WTC11 (cell line): ENCODE data around the gene CNOT8. TPM values are rescaled to one million over a fixed set of nuclear protein-coding genes. Genes with fewer than 3 reads are reported as not detected.

Source experiments
- ATAC-seq: fragments of 200-7000 bp; cut with Tn5 transposase; 2 replicates; pipeline ENCODE4 v1.10.0; 2021; ENCODE audit warnings: mild to moderate bottlenecking, moderate library complexity
- CTCF ChIA-PET: fragments of 300-600 bp; sonication (Branson Sonifier 250); formaldehyde crosslinking; loops from one replicate; lab custom pipeline; 2021; ENCODE audit warnings: antibody characterized with exemption; lab: Charles Lee
- POLR2A ChIA-PET: fragments of 350-600 bp; sonication (Branson Sonifier 250); formaldehyde crosslinking; loops from one replicate; lab custom pipeline; 2021; ENCODE audit warnings: antibody characterized with exemption; lab: Charles Lee
- DNase-seq: peaks from one replicate; pipeline ENCODE4 v3.0.0; 2021; ENCODE audit warnings: low spot score
- H3K27ac Mint-ChIP-seq: 2 replicates; pipeline ENCODE4 v1.8.0; 2021; ENCODE audit warnings: mixed read lengths
- H3K27me3 Mint-ChIP-seq: 2 replicates; pipeline ENCODE4 v1.8.0; 2021; ENCODE audit warnings: low read depth, mild to moderate bottlenecking, moderate library complexity, mixed read lengths
- H3K36me3 Mint-ChIP-seq: 2 replicates; pipeline ENCODE4 v1.8.0; 2021; ENCODE audit warnings: mixed read lengths
- H3K4me1 Mint-ChIP-seq: 2 replicates; pipeline ENCODE4 v1.8.0; 2022; ENCODE audit warnings: mixed read lengths
- H3K4me3 Mint-ChIP-seq: 2 replicates; pipeline ENCODE4 v1.8.0; 2021; ENCODE audit warnings: mild to moderate bottlenecking, moderate library complexity, mixed read lengths
- H3K9me3 Mint-ChIP-seq: 2 replicates; pipeline ENCODE4 v1.8.0; 2021; ENCODE audit warnings: mixed read lengths
- ATF2 ChIP-seq: sonication (generic); formaldehyde crosslinking; IDR thresholded peaks from 2 replicates; pipeline ENCODE4 v1.8.1; 2022; ENCODE audit warnings: low read depth, missing genetic modification reagents, borderline replicate concordance
- ATF3 ChIP-seq: sonication (generic); formaldehyde crosslinking; conservative IDR thresholded peaks from 2 replicates; pipeline ENCODE4 v1.8.1; 2022; ENCODE audit warnings: mild to moderate bottlenecking, missing genetic modification reagents
- FOXK1 ChIP-seq: sonication (generic); formaldehyde crosslinking; IDR thresholded peaks from 2 replicates; pipeline ENCODE4 v1.8.0; 2022; ENCODE audit warnings: mild to moderate bottlenecking, moderate library complexity, missing genetic modification reagents
- GABPB1 ChIP-seq: sonication (generic); formaldehyde crosslinking; IDR thresholded peaks from 2 replicates; pipeline ENCODE4 v1.8.1; 2023; ENCODE audit warnings: mild to moderate bottlenecking, missing genetic modification reagents
- HMGA2 ChIP-seq: fragments of 250-450 bp; sonication (Bioruptor Pico); IDR thresholded peaks from 2 replicates; pipeline ENCODE4 v1.4.0; 2021; ENCODE audit warnings: mild to moderate bottlenecking, moderate library complexity
- HMGXB4 ChIP-seq: sonication (generic); formaldehyde crosslinking; IDR thresholded peaks from 2 replicates; pipeline ENCODE4 v1.8.1; 2023; ENCODE audit warnings: mild to moderate bottlenecking, moderate library complexity, missing genetic modification reagents
- MXD4 ChIP-seq: fragments of 250-450 bp; sonication (Bioruptor Pico); IDR thresholded peaks from 2 replicates; pipeline ENCODE4 v1.8.0; 2021; ENCODE audit warnings: mild to moderate bottlenecking, moderate library complexity, borderline replicate concordance
- NFATC4 ChIP-seq: fragments of 250-450 bp; sonication (Bioruptor Pico); IDR thresholded peaks from 2 replicates; pipeline ENCODE4 v1.9.0; 2021; ENCODE audit warnings: mild to moderate bottlenecking
- NFE2L1 ChIP-seq: sonication (generic); formaldehyde crosslinking; IDR thresholded peaks from 2 replicates; pipeline ENCODE4 v1.8.1; 2023; ENCODE audit warnings: missing genetic modification reagents
- NR3C1 ChIP-seq: sonication (generic); formaldehyde crosslinking; conservative IDR thresholded peaks from 2 replicates; pipeline ENCODE4 v1.8.1; 2023; ENCODE audit warnings: low read depth, mild to moderate bottlenecking, missing genetic modification reagents
- RELA ChIP-seq: sonication (generic); formaldehyde crosslinking; IDR thresholded peaks from 2 replicates; pipeline ENCODE4 v1.8.1; 2022; ENCODE audit warnings: missing genetic modification reagents, mild to moderate bottlenecking, borderline replicate concordance
- SMAD4 ChIP-seq: sonication (generic); formaldehyde crosslinking; IDR thresholded peaks from 2 replicates; pipeline ENCODE4 v1.8.0; 2022; ENCODE audit warnings: mild to moderate bottlenecking, missing genetic modification reagents
- SOX15 ChIP-seq: fragments of 250-450 bp; sonication (Bioruptor Pico); IDR thresholded peaks from 2 replicates; pipeline ENCODE4 v1.9.0; 2021; ENCODE audit warnings: mild to moderate bottlenecking
- TEAD1 ChIP-seq: sonication (generic); formaldehyde crosslinking; IDR thresholded peaks from 2 replicates; pipeline ENCODE4 v1.8.0; 2022; ENCODE audit warnings: mild to moderate bottlenecking, missing genetic modification reagents
- TEAD4 ChIP-seq: sonication (generic); formaldehyde crosslinking; IDR thresholded peaks from 2 replicates; pipeline ENCODE4 v1.8.0; 2022; ENCODE audit warnings: mild to moderate bottlenecking, missing genetic modification reagents
- USF2 ChIP-seq: sonication (generic); formaldehyde crosslinking; IDR thresholded peaks from 2 replicates; pipeline ENCODE4 v1.8.1; 2023; ENCODE audit warnings: mild to moderate bottlenecking, missing genetic modification reagents, moderate library complexity
- ZBTB43 ChIP-seq: sonication (generic); formaldehyde crosslinking; IDR thresholded peaks from 2 replicates; pipeline ENCODE4 v1.8.1; 2023; ENCODE audit warnings: mild to moderate bottlenecking, missing genetic modification reagents
- ZNF317 ChIP-seq: sonication (generic); formaldehyde crosslinking; IDR thresholded peaks from 2 replicates; pipeline ENCODE4 v1.8.1; 2023; ENCODE audit warnings: low read depth, mild to moderate bottlenecking, moderate library complexity, missing genetic modification reagents, borderline replicate concordance
- total RNA-seq: library from RNA; stranded (reverse); gene quantifications from 3 replicates; pipeline ENCODE4 v1.2.3, GENCODE V29; 2021
- TF ChIP-seq, protein P1 (sequence below): sonication (generic); formaldehyde crosslinking; IDR thresholded peaks from 2 replicates; pipeline ENCODE4 v1.8.0; 2023; ENCODE audit warnings: missing genetic modification reagents, mild to moderate bottlenecking, borderline replicate concordance
- TF ChIP-seq, protein P2 (sequence below): sonication (generic); formaldehyde crosslinking; IDR thresholded peaks from 2 replicates; pipeline ENCODE4 v1.8.1; 2022; ENCODE audit warnings: missing genetic modification reagents, borderline replicate concordance

CNOT8 gene
- total RNA-seq, 1 experiment from 2014 or later = 58.6 TPM

DNA sequence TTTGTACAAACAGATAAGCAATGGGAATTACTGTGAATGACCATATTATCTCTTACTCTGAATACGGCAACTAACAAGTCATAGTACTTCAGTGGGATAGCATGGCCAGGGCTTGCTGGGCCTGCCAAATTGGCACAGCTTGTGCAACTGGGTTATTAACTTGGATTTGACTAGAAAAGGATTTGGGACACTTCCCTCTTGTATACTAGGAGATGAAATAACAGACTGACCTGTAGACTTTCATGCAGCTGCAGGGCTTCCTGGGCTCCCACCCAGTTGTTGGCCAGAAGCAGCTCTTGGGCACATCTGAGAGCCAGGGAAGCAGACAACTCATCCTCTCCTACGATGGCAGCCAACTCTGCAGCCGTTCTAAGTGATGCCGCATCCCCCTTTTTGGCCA lies 39.8 kb downstream of the CNOT8 start:
- ChIA-PET POLR2A (no interaction called here), CTCF (no interaction called here)
- Mint-ChIP-seq H3K4me1 (no peaks in the 10 kb centered on the region), H3K9me3 (no peaks in the 10 kb centered on the region), H3K4me3 (no peak overlapping the region), H3K36me3 (peaks cover 84% of the 10 kb centered on the region), H3K27ac (no peak overlapping the region), H3K27me3 (no peaks in the 10 kb centered on the region)
- TF ChIP-seq RELA (CRISPR knock-in tag) (no peak), TEAD4 (no peak), HMGA2 (CRISPR knock-in tag) (no peak), SOX15 (CRISPR knock-in tag) (no peak), ZNF317 (CRISPR knock-in tag) (no peak), SMAD4 (no peak), ATF3 (no peak), NR3C1 (CRISPR knock-in tag) (no peak), HMGXB4 (CRISPR knock-in tag) (no peak), NFE2L1 (no peak), FOXK1 (CRISPR knock-in tag) (no peak), NFATC4 (no peak), MXD4 (CRISPR knock-in tag) (no peak)
- TF ChIP-seq, protein P1, sequence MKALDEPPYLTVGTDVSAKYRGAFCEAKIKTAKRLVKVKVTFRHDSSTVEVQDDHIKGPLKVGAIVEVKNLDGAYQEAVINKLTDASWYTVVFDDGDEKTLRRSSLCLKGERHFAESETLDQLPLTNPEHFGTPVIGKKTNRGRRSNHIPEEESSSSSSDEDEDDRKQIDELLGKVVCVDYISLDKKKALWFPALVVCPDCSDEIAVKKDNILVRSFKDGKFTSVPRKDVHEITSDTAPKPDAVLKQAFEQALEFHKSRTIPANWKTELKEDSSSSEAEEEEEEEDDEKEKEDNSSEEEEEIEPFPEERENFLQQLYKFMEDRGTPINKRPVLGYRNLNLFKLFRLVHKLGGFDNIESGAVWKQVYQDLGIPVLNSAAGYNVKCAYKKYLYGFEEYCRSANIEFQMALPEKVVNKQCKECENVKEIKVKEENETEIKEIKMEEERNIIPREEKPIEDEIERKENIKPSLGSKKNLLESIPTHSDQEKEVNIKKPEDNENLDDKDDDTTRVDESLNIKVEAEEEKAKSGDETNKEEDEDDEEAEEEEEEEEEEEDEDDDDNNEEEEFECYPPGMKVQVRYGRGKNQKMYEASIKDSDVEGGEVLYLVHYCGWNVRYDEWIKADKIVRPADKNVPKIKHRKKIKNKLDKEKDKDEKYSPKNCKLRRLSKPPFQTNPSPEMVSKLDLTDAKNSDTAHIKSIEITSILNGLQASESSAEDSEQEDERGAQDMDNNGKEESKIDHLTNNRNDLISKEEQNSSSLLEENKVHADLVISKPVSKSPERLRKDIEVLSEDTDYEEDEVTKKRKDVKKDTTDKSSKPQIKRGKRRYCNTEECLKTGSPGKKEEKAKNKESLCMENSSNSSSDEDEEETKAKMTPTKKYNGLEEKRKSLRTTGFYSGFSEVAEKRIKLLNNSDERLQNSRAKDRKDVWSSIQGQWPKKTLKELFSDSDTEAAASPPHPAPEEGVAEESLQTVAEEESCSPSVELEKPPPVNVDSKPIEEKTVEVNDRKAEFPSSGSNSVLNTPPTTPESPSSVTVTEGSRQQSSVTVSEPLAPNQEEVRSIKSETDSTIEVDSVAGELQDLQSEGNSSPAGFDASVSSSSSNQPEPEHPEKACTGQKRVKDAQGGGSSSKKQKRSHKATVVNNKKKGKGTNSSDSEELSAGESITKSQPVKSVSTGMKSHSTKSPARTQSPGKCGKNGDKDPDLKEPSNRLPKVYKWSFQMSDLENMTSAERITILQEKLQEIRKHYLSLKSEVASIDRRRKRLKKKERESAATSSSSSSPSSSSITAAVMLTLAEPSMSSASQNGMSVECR (CRISPR knock-in tag) = no peak
- DNase-seq (no peak), ATAC-seq (no peak)

DNA sequence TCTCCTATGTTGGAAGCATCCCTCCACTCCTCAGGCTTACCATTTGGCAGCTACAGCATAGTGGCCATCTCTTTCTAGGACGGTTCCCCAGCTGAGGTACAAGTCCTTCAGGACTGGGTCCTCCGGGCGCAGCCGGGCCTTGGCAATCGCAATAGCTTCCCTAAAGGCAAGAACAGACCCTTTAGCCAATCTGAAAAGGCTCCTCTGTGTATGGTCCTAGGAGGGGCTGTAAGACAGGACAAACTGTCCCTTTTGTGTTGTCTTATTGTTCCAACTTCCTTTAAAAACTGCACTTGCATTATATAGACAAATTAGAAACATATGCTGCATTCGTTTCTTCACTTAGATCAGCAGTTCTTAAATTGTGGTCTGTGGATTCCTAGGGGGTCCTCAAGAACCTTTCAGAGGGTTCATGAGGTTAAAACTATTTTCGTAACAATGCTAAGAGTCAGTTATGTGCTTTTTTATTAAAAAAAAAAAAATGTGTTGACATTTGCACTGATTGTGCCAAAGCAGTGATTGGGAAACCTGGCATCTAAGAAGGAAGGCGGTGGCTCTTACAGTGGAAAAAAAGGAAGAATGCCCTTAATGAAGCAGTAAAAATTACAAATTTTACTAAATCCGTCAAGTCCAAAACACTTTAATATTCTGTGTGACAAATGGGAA lies 40.9 kb downstream of the CNOT8 start:
- no peak for TF ChIP-seq ATF2 (CRISPR knock-in tag)
- TF ChIP-seq TEAD1 (CRISPR knock-in tag) = no peak
- H3K27me3 Mint-ChIP-seq = no peaks in the 10 kb centered on the region
- ChIA-PET POLR2A (no interaction called here), CTCF (no interaction called here)
- no peak overlapping the region for H3K4me3 Mint-ChIP-seq
- no peak overlapping the region for H3K27ac Mint-ChIP-seq
- no peak for ATAC-seq
- H3K9me3 Mint-ChIP-seq = no peaks in the 10 kb centered on the region
- H3K36me3 Mint-ChIP-seq = peaks cover 82% of the 10 kb centered on the region
- DNase-seq = no peak
- no peaks in the 10 kb centered on the region for H3K4me1 Mint-ChIP-seq

DNA sequence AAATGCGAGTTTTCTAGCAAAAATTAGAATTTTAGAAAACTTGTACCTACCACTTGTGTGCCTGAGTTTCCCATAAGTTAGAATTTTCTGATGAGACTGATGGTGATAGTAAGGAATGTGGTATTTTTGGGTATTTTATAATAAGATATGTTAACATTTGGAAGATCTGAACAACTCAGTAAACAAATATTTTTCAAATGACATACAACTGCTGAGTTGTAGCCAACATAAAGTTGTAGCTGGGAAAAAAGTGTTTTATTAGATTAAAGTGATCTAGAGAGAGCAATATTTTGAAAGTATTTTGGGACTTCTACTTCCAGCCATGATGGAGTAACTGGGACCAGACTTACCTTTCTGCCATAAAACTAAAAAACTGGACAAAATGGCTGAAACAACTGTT lies 41.6 kb downstream of the CNOT8 start:
- no peak for DNase-seq
- Mint-ChIP-seq H3K27me3 (no peaks in the 10 kb centered on the region), H3K4me3 (no peak overlapping the region), H3K9me3 (no peaks in the 10 kb centered on the region), H3K36me3 (peaks cover 85% of the 10 kb centered on the region), H3K27ac (no peak overlapping the region), H3K4me1 (no peaks in the 10 kb centered on the region)
- ChIA-PET POLR2A (no interaction called here), CTCF (no interaction called here)
- ATAC-seq = no peak
- TF ChIP-seq NR3C1 (CRISPR knock-in tag) (no peak), ZBTB43 (CRISPR knock-in tag) (no peak), GABPB1 (CRISPR knock-in tag) (no peak), USF2 (no peak)
- TF ChIP-seq, protein P2, sequence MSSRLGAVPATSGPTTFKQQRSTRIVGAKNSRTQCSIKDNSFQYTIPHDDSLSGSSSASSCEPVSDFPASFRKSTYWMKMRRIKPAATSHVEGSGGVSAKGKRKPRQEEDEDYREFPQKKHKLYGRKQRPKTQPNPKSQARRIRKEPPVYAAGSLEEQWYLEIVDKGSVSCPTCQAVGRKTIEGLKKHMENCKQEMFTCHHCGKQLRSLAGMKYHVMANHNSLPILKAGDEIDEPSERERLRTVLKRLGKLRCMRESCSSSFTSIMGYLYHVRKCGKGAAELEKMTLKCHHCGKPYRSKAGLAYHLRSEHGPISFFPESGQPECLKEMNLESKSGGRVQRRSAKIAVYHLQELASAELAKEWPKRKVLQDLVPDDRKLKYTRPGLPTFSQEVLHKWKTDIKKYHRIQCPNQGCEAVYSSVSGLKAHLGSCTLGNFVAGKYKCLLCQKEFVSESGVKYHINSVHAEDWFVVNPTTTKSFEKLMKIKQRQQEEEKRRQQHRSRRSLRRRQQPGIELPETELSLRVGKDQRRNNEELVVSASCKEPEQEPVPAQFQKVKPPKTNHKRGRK = no peak
